ENCODE results near the gene IDH3G. TPM values are rescaled to one million over a fixed set of nuclear protein-coding genes. Genes with fewer than 3 reads are reported as not detected.

IDH3G gene
- total and polyA plus RNA-seq, 4 experiments from 2014 or later: 39.9 to 106 (median 57.6) TPM

- CTCF ChIA-PET (ENCODE audit: partially characterized antibody): interaction anchor here (1.0 kb wide), 1 partner anchor 185 kb away, joined by 3 read pairs; no protein-coding TSS in a partner anchor
- POLR2A ChIA-PET (ENCODE audit: partially characterized antibody): no interaction called here
These were observed 27.1 kb downstream of the IDH3G start for GRCh38 chrX:153766871-153767673.

GRCh38 chrX:153766098-153766817 lies 27.9 kb downstream of the IDH3G start:
- H3K4me1 ChIP-seq (ENCODE audit: insufficient read depth, low read length): no peaks in the 10 kb centered on the region
- H3K27me3 ChIP-seq (ENCODE audit: insufficient read depth, low read length): no peaks in the 10 kb centered on the region
- H3K4me1 Mint-ChIP-seq: peaks cover 4 to 10% (median 7%) of the 10 kb centered on the region in 4 donors
- no peaks in the 10 kb centered on the region for H3K27me3 Mint-ChIP-seq
- ChIA-PET CTCF (ENCODE audit: partially characterized antibody) (no interaction called here), POLR2A (ENCODE audit: partially characterized antibody) (no interaction called here)
- no peaks in the 10 kb centered on the region for H3K9me3 ChIP-seq (ENCODE audit: control insufficient read depth in 1 of 2, low read length in 2 of 2)
- no peak overlapping the region for H3K27ac Mint-ChIP-seq
- no peaks in the 10 kb centered on the region for H3K9me3 Mint-ChIP-seq
- intact Hi-C loops (cut with micrococcal nuclease): no loop called here
- H3K4me3 ChIP-seq (ENCODE audit: low read length in 2 of 2): no peak overlapping the region
- H3K36me3 Mint-ChIP-seq: no peaks in the 10 kb centered on the region
- peak overlapping the region in 1 of 8 donors; percentile 20 for H3K4me3 Mint-ChIP-seq
- DNase-seq: no peak
- no peak overlapping the region for H3K27ac ChIP-seq (ENCODE audit: low read depth, low read length)
- H3K36me3 ChIP-seq (ENCODE audit: insufficient read depth, low read length): no peaks in the 10 kb centered on the region

More at GRCh38 chrX:153766871-153767673, 27.1 kb downstream of the IDH3G start:
- no peaks in the 10 kb centered on the region for H3K9me3 Mint-ChIP-seq
- no peaks in the 10 kb centered on the region for H3K9me3 ChIP-seq (ENCODE audit: control insufficient read depth in 1 of 2, low read length in 2 of 2)
- no peaks in the 10 kb centered on the region for H3K36me3 Mint-ChIP-seq
- no peak overlapping the region for H3K4me3 Mint-ChIP-seq
- no peaks in the 10 kb centered on the region for H3K36me3 ChIP-seq (ENCODE audit: insufficient read depth, low read length)
- peaks cover 4 to 10% (median 7%) of the 10 kb centered on the region in 4 donors for H3K4me1 Mint-ChIP-seq
- no peak for DNase-seq
- no peaks in the 10 kb centered on the region for H3K27me3 ChIP-seq (ENCODE audit: insufficient read depth, low read length)
- intact Hi-C loops (cut with micrococcal nuclease): no loop called here
- H3K27ac ChIP-seq (ENCODE audit: low read depth, low read length): no peak overlapping the region
- H3K27me3 Mint-ChIP-seq: no peaks in the 10 kb centered on the region
- no peak overlapping the region for H3K4me3 ChIP-seq (ENCODE audit: low read length in 2 of 2)
- H3K27ac Mint-ChIP-seq: no peak overlapping the region
- no peaks in the 10 kb centered on the region for H3K4me1 ChIP-seq (ENCODE audit: insufficient read depth, low read length)

GRCh38 chrX:153765138-153766079 lies 28.8 kb downstream of the IDH3G start:
- Mint-ChIP-seq H3K9me3 (no peaks in the 10 kb centered on the region), H3K4me1 (peaks cover 4 to 10% (median 7%) of the 10 kb centered on the region in 4 donors), H3K36me3 (no peaks in the 10 kb centered on the region), H3K27ac (no peak overlapping the region), H3K27me3 (no peaks in the 10 kb centered on the region), H3K4me3 (no peak overlapping the region)
- Histone ChIP-seq H3K27ac (ENCODE audit: low read depth, low read length) (no peak overlapping the region), H3K27me3 (ENCODE audit: insufficient read depth, low read length) (no peaks in the 10 kb centered on the region), H3K36me3 (ENCODE audit: insufficient read depth, low read length) (no peaks in the 10 kb centered on the region), H3K4me3 (ENCODE audit: low read length in 2 of 2) (no peak overlapping the region), H3K9me3 (ENCODE audit: control insufficient read depth in 1 of 2, low read length in 2 of 2) (no peaks in the 10 kb centered on the region), H3K4me1 (ENCODE audit: insufficient read depth, low read length) (no peaks in the 10 kb centered on the region)
- no peak for DNase-seq
- POLR2A ChIA-PET (ENCODE audit: partially characterized antibody): no interaction called here
- intact Hi-C loops (cut with micrococcal nuclease): no loop called here
- CTCF ChIA-PET (ENCODE audit: partially characterized antibody): no interaction called here

- POLR2A ChIA-PET (ENCODE audit: partially characterized antibody): no interaction called here
- no peaks in the 10 kb centered on the region for H3K36me3 ChIP-seq (ENCODE audit: insufficient read depth, low read length)
- H3K36me3 Mint-ChIP-seq: no peaks in the 10 kb centered on the region
These were observed 29.4 kb downstream of the IDH3G start for GRCh38 chrX:153764786-153765137.

GRCh38 chrX:153763989-153764755 lies 30.0 kb downstream of the IDH3G start, which contains the start of gene PLXNB3:
Gene PLXNB3, plus strand, starts transcription at chrX:153764249. Its CDS starts 1,287 bp downstream, at chrX:153765536.
- H3K27ac Mint-ChIP-seq: peak within 1 kb of the TSS in 1 of 7 donors; percentile 42
- no peaks in the 10 kb centered on the region for H3K27me3 Mint-ChIP-seq

More at GRCh38 chrX:153764786-153765137, 29.4 kb downstream of the IDH3G start:
- intact Hi-C loops (cut with micrococcal nuclease): loop anchor here (1.0 kb wide), 3 partner anchors 183 to 287 kb away; no protein-coding TSS in a partner anchor
- Mint-ChIP-seq H3K9me3 (no peaks in the 10 kb centered on the region), H3K27me3 (no peaks in the 10 kb centered on the region), H3K4me3 (no peak overlapping the region), H3K27ac (no peak overlapping the region), H3K4me1 (peaks cover 4 to 10% (median 7%) of the 10 kb centered on the region in 4 donors)
- Histone ChIP-seq H3K27ac (ENCODE audit: low read depth, low read length) (no peak overlapping the region), H3K27me3 (ENCODE audit: insufficient read depth, low read length) (no peaks in the 10 kb centered on the region), H3K9me3 (ENCODE audit: control insufficient read depth in 1 of 2, low read length in 2 of 2) (no peaks in the 10 kb centered on the region), H3K4me1 (ENCODE audit: insufficient read depth, low read length) (no peaks in the 10 kb centered on the region), H3K4me3 (ENCODE audit: low read length in 2 of 2) (no peak overlapping the region)
- no peak for DNase-seq
- CTCF ChIA-PET (ENCODE audit: partially characterized antibody): interaction anchor here (1.0 to 3.1 kb wide), 2 partner anchors 38 to 182 kb away, joined by 3 to 28 read pairs; partner anchors contain the start of gene RENBP

GRCh38 chrX:153763298-153763932 lies 30.8 kb downstream of the IDH3G start:
- H3K36me3 Mint-ChIP-seq: no peaks in the 10 kb centered on the region
- ChIA-PET POLR2A (ENCODE audit: partially characterized antibody) (interaction anchor here (1.0 kb wide), 1 partner anchor 184 kb away, joined by 4 read pairs; no protein-coding TSS in a partner anchor), CTCF (ENCODE audit: partially characterized antibody) (interaction anchor here (0.7 to 3.1 kb wide), 7 partner anchors 36 to 204 kb away, joined by 3 to 28 read pairs (median 5); partner anchors contain the start of genes ARHGAP4 and RENBP)
- no peaks in the 10 kb centered on the region for H3K9me3 Mint-ChIP-seq
- no peaks in the 10 kb centered on the region for H3K9me3 ChIP-seq (ENCODE audit: control insufficient read depth in 1 of 2, low read length in 2 of 2)
- no peaks in the 10 kb centered on the region for H3K4me1 ChIP-seq (ENCODE audit: insufficient read depth, low read length)
- no peak overlapping the region for H3K4me3 ChIP-seq (ENCODE audit: low read length in 2 of 2)
- no peak for DNase-seq
- no peaks in the 10 kb centered on the region for H3K27me3 Mint-ChIP-seq
- no peak overlapping the region for H3K27ac ChIP-seq (ENCODE audit: low read depth, low read length)
- peaks cover 4 to 10% (median 7%) of the 10 kb centered on the region in 4 donors for H3K4me1 Mint-ChIP-seq
- H3K27ac Mint-ChIP-seq: peak overlapping the region in 1 of 7 donors; percentile 42
- no peaks in the 10 kb centered on the region for H3K27me3 ChIP-seq (ENCODE audit: insufficient read depth, low read length)
- intact Hi-C loops (cut with micrococcal nuclease): no loop called here
- H3K36me3 ChIP-seq (ENCODE audit: insufficient read depth, low read length): no peaks in the 10 kb centered on the region
- H3K4me3 Mint-ChIP-seq: no peak overlapping the region

More at GRCh38 chrX:153763989-153764755, 30.0 kb downstream of the IDH3G start, which contains the start of gene PLXNB3:
- Histone ChIP-seq H3K36me3 (ENCODE audit: insufficient read depth, low read length) (no peaks in the 10 kb centered on the region), H3K9me3 (ENCODE audit: control insufficient read depth in 1 of 2, low read length in 2 of 2) (no peaks in the 10 kb centered on the region), H3K4me1 (ENCODE audit: insufficient read depth, low read length) (no peaks in the 10 kb centered on the region), H3K27ac (ENCODE audit: low read depth, low read length) (no peak within 1 kb of the TSS), H3K27me3 (ENCODE audit: insufficient read depth, low read length) (no peaks in the 10 kb centered on the region), H3K4me3 (ENCODE audit: low read length in 2 of 2) (no peak within 1 kb of the TSS)
- H3K4me1 Mint-ChIP-seq: peaks cover 4 to 10% (median 7%) of the 10 kb centered on the region in 4 donors
- DNase-seq: peak; percentile 56 to 76 (median 69)
- H3K9me3 Mint-ChIP-seq: no peaks in the 10 kb centered on the region
- intact Hi-C loops (cut with micrococcal nuclease): loop anchor here (1.0 kb wide), 3 partner anchors 183 to 287 kb away; no protein-coding TSS in a partner anchor
- H3K4me3 Mint-ChIP-seq: no peak within 1 kb of the TSS
- POLR2A ChIA-PET (ENCODE audit: partially characterized antibody): interaction anchor here (1.0 kb wide), 1 partner anchor 183 kb away, joined by 4 read pairs; no protein-coding TSS in a partner anchor
- CTCF ChIA-PET (ENCODE audit: partially characterized antibody): interaction anchor here (0.7 to 3.1 kb wide), 6 partner anchors 37 to 203 kb away, joined by 3 to 28 read pairs (median 4); partner anchors contain the start of gene RENBP
- H3K36me3 Mint-ChIP-seq: no peaks in the 10 kb centered on the region

All from CD4-positive, alpha-beta memory T cell (primary cell).